ENCODE data around the gene CD248.
"Not testable (repeated sequence)": the region's sequence is repeated elsewhere in the genome, so short reads cannot be mapped to it uniquely, and the experiment has no call there.

DNA sequence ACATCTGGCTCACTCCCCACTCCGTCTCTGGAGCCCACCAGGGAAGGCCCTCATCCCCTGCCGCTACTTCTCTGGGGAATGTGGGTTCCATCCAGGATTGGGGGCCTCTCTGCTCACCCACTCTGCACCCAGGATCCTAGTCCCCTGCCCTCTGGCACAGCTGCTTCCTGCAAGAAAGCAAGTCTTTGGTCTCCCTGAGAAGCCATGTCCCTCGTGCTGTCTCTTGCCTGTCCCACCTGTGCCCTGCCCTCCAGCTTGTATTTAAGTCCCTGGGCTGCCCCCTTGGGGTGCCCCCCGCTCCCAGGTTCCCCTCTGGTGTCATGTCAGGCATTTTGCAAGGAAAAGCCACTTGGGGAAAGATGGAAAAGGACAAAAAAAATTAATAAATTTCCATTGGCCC, 39.8 kb downstream of the CD248 start:
- TF ChIP-seq, protein P1, sequence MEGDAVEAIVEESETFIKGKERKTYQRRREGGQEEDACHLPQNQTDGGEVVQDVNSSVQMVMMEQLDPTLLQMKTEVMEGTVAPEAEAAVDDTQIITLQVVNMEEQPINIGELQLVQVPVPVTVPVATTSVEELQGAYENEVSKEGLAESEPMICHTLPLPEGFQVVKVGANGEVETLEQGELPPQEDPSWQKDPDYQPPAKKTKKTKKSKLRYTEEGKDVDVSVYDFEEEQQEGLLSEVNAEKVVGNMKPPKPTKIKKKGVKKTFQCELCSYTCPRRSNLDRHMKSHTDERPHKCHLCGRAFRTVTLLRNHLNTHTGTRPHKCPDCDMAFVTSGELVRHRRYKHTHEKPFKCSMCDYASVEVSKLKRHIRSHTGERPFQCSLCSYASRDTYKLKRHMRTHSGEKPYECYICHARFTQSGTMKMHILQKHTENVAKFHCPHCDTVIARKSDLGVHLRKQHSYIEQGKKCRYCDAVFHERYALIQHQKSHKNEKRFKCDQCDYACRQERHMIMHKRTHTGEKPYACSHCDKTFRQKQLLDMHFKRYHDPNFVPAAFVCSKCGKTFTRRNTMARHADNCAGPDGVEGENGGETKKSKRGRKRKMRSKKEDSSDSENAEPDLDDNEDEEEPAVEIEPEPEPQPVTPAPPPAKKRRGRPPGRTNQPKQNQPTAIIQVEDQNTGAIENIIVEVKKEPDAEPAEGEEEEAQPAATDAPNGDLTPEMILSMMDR (conservative IDR thresholded peaks at IDR 0.05): not testable (repeated sequence)
- TF ChIP-seq EZH2 (IDR thresholded peaks at IDR 0.05; ENCODE audit: low read depth): not testable (repeated sequence)
